HG03159 (cell line): ENCODE data around the gene SREBF1.

Experiments used
- ATAC-seq: cut with Tn5 transposase; IDR thresholded peaks from one replicate; pipeline ENCODE4 v1.9.1; 2021; ENCODE audit warnings: mild to moderate bottlenecking, moderate library complexity; ENCODE audit not compliant: unreplicated experiment

SREBF1 gene

DNA sequence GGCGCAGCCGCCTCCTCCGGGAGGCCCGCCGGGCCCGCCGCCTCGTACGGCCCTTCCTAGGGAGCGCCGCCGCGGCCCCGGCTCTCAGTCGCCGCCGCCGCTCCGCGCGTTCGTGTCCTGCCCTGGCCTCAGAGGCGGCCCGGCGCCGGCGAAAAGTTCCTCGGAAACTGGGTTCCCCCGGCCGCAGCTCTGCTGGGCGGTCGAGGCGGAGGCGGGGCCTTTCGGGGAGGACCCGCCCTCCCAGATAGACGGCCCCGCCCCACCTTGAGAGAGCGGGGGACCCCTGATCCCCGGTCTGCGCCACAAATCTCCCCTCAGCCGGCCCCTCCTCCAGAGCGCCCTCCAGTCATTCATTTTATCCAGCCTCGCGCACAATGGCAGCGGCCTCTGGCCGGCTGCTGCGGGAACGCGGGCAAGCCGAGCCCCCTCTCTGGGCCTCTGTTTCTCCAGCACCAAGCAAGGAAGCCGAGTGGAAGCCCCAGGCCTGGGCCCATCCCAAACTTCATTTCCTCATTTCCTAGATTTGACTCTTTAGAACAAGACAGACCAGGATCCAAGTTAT, at the start of gene SREBF1:
Gene SREBF1, minus strand, starts transcription at position 169 of the 562 bp plus-strand sequence. CDS start 169 bp downstream, outside the sequence.
- ATAC-seq, result peak; percentile 8

DNA sequence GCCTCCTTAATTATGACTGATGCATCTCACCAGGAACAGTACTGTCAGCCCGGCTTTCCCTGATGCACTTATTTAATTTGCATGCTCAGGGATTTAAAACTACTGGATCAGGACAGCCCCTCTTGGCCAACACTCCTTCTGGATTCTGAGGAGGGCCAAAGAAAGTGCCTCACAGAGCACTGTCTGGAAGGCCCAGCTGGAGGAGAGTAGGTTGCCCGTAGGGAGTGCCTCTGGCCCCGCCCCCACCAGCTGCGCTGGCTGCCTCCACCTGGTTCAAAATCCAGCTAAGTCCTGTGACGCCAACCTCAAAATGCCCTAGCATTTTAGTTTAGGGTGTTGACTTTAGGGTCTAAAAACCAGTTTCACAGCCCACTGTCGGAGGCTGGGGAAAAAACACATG, 49.4 kb upstream of the SREBF1 start:
- no peak for ATAC-seq

DNA sequence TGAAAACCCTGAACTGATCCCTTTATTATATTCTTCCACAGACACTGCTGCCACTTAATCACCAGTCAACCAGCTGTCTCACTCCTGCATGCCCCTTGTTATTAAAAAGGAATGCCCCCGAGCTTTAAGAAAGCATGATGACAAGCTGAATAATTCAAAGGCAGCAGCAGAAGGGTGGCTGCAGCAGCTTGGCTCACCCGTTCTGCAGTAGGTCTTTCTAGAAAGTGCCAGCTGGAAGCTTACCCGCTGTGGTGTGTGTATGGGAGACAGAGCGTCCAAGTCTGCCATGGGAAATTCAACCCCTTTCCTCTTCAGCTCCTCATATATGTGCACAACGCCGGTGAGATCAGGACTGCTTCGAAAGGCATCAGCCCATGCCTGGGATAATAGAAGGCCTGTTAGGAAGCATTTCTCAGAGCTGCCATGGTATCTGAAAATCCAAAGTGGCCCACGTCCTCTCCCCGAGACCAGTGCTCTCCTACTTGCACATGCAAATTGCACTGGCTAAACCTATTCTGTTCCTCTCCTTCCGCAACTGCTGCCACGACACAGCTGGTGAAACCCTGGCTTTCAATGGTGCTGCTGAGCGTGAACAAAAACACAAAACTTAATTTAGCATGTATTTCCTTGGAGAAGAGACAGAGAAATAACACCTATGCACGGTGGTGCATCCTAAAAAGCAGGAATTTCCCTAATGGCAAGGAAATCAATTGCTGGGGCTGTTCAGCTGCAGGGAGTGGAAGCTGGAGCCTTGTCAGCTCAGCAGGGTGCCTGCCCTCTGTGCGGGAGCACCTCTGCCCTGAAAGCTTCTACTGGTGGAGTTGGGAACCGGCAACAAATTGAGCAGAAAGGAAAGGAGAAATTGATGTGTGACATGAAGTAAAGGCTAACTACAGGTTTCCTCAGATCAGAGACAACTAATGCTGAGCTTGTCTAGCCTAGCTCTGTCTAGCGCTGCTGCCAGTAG, 47.9 kb upstream of the SREBF1 start:
- ATAC-seq, result no peak

DNA sequence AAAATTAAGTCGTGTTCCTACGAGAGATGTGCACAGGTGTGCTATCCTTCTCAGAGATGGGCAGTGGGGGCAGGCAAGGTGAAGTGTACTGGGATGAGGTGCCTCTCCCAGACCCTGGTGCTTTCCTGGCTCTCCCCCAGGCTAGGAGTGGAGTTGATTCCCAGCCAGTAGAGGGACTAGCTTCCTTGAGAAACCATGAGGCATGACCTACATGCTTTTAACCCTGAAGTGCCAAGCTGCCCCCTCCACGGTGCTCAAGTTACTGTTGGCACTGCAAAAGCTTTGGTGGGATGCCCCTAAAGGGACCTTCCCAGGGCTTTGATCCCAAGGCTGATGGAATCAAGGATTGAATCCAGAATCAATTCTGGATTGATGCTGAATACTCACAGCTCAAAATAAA, 47.0 kb upstream of the SREBF1 start:
- ATAC-seq, result no peak

DNA sequence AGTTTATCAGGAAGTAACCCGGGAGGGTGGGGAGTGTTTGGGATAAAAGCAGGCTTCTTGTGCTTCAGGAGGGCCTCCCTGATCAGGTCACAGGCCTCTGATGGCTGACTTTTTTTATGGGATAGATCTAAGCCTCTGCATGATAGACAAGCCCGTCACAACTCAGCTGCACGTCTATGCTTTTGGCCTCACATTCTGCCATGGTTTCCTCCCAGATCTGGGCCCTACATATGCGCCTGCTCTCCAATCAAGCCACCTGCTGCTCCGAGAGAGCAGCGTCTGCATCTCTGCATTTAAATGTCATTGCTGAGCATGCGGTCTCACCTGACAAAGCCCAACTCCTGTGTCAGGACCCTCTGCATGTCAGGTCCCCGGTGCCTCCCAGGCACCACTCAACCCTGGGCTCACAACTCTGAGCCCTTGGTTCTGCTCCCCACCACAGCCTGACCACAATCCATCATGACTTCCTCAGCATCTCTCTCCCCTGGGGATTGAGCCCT, 45.3 kb upstream of the SREBF1 start:
- ATAC-seq, result no peak

DNA sequence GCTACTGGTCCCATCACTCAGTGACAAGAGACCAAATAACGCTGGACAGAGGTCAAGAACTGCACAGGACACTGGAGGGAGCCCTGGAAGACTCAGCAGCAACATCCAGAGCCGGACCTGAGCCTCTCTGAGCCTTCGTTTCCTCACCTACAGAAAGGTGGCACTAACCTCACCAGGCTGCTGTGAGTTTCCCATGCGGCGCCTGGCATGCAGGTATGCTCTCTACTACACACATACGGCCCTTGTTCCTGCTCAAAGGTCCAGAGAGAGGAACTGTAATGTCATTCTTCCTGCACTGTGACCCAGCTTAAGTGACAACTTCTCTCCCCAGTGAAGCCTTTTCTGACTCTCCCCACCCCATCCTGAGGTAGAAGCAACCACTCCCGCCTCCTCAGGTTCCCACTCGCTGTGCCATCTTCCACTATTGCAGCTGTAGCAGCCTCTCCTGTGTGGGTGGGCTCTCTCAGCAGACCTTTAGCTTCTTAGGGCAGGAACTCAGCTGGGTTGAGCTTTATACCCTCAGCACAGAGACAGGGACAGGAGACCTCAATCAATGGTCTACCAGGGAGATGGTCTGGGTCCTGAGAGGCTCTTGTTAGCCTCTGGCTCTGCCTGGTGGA, 43.9 kb upstream of the SREBF1 start:
- ATAC-seq, result no peak

DNA sequence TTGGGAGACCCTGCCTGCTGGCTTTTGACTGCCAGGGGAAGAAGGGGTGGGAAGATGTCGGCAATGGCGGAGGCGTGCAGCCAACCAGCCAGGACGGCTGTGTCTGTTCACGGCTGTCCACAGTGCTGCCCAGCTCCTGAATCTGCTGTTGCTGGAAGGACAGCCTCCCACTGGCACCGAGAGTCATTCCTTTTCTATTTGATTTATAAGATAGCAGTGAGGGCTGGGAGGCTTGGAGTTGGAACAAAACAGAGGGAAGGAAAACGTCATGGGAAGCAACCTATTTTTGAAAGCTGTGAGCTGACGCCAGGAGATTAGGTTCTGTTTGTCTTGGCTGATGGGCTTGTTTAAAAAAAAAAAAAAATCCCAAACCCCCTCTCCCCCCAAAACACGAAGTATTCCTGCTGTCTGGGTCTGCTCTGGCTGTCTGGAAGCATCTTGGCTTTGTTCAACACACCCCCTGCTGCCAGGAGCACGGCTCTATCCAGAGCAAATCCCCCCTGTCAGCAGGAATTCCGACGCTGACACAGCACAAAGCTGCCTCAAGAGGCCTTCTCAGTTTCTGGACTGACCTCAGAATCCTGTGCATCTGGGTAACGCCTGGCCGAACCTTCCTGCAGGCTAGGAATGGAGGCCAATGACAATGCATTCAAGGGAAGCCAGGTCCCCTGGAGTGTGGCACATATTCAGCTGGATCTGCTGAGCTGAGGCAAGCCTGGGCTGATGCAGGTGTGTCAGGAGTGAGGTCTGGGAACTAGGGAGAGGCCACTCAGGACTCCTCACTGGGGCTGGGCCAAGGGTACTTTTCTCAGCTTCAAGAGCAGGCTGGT, 41.0 kb upstream of the SREBF1 start:
- no peak for ATAC-seq

DNA sequence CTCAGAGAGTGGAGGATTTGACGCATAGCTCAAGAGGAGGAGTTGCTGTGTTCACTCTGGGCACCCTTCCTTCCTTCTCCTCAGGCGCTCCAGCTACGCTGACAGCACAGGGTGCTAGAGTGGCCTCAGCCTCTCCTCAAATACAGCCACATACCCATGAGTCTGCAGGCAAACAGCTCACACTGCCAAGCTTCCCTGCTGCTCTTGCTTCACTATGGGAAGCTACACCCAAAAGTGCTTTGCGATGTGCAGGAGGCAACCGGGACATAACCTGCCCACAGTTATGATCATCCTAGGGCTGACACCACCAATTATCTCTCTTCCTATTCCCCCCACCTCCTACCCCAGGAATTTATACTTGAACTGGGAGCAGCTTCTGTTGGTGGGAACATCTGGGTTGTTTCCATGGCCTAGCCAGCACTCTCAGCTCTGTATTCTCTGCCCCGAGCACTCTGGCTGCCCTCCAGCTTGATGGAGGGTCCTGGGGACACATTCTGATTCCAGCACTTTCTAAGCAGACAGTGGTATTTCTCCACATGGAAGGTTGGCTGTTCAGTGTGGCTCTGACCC, 40.3 kb upstream of the SREBF1 start:
- no peak for ATAC-seq

DNA sequence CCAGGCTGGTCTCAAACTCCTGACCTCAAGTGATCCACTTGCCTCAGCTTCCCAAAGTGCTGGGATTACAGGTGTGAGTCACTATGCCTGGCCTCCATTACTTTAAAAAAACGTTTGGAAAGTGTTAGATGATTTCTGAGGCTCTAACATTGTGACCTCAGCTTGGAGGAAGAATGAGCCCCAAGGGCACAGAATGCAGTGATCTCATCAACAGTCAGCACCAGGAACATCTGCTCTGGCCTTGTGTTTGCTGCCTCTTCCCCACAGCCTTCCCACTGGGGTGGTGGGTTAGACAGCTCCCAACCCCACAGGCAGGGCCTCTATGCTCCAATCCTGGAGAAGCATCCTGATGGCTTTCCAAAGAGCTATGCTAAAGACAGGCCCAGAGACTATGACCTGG, 37.7 kb upstream of the SREBF1 start:
- no peak for ATAC-seq

DNA sequence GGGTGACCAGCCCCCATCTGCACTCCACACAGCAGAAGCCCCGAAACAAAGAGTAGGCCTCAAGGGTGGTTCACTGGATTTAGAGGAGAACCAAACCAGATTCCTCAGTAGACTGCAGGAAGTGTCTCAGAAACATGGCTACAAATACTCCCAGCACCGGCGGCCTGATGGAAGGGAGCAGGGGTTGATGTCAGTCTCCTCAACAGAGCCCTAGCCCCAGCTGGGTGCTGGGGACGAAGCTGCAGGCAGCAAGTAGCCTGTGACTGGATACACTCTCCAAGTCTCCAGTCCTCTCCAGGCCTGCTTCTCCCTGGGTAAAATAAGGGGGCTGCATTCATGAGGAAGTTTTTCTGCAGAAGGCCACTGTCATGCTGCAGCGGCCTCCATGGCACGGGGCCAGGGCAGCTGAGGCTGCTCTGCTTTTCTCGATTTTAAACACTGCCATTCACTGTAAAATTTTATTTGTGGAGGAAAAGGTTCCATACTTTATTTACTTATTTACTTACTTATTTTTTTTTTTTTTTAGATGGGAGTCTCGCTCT, 36.7 kb upstream of the SREBF1 start:
- ATAC-seq, result no peak

DNA sequence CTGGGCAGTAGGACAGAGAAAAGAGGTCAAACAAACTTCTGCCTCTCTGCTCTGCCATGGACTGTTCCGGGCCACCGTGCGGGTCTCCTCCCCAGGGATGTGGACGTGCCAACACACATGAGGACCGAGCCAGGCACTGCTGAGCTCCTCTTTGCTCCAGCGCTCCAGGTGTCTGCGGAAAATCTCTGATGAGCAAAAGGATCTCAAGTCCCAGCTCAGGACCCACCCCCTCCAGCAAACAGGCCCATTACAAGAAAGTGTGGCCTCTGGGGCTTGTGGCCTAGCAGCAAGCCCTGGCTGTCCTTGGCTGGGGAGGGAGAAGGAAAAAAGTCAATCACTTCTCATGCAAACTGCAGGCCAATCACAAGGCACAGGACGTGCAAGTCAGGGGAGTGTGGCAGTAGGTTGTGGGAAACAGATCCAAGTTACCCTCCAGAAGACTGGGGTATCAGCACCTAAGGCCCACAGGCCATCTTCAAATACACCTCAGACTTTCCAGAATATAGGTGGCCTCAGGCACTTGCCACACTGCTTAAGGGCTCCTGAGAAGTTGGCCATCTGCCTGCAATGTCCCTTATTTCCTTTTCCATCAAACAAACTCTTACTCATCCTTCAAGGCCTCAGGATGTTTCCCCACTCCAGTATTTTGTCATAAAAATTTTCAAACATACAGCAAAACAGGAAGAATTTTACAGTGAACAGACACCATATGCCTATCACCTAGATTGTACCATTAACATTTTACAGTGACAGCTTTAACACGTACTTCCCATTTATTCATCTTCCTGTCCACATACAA, 36.0 kb upstream of the SREBF1 start:
- no peak for ATAC-seq

DNA sequence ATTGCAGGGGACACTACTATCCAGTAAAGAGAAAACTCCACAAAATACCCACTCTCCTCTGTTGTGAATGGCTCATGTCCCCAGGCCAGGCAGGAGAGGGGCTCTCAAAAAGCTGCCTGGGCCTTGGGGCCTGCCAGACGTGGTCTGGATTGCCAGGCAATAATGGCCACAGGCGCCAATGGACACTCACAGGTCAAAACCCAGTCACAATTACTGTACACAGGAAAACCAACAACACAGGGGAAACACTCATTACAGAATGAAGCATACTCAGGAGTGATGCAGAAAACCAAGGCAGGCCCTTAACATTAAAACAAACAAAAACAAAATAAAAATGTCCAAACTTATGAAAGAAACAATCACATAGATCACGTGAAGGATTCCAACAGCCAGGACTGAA, 35.1 kb upstream of the SREBF1 start:
- no peak for ATAC-seq

DNA sequence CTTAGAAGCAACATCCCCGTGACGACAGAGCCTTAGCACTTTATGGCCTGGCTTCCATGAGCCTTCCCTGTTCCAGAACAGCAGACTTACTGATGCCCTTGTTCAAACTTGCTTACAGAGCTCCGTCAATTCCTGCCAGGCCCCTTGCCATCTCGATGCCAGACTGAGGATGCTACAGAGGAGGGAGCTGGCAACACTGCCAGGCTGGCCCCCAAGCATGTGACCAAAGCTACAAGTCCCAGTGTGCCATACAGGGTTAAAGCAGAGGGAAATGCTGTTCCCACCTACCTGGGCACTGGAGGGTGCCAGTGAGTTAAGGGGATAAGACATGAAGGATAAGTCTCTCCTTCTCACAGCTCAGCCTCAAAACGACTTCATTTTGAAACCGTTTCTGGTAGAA, 33.5 kb upstream of the SREBF1 start:
- no peak for ATAC-seq

DNA sequence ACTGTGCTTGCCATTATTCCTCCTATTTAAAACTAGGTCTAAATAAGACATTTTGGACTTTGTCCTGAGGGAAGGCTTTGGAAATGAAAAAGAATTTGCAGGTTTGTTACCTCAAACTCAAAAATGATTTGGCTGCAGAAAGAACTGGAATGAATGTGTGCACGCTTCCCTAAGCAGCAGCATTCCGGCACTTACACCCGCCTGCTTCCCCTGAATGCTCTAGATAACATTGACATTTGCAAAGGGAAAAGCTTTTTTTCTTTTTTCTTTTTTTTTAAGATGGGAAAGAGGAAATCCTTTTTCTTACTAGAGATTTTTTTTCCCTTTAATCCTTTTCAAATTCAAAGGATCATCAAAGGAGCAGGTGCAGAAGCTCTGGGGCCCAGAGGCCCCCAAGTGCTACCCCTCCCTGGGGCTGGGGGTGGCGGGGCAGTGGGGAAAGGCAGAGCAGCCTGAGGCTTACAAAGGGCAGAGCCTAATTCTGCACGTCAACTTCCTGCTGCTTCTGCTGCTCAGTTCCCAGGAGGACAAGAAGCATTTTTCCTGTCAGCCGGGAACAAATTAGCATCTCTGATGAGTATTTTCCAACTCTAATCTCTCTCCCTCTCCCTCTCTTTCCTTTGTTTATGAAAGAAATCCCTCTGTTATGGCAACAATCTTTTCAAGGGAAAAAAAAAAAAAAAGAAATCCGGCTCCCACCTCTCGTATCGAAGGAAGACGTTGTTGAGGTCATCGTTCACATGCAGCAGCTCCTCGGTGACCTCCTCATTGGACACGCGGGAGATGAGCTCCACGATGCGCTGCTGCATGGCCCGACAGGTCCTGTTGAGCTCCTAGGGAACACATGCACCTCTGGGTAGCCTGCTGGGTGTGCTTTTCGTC, 32.1 kb upstream of the SREBF1 start:
- ATAC-seq, result no peak

DNA sequence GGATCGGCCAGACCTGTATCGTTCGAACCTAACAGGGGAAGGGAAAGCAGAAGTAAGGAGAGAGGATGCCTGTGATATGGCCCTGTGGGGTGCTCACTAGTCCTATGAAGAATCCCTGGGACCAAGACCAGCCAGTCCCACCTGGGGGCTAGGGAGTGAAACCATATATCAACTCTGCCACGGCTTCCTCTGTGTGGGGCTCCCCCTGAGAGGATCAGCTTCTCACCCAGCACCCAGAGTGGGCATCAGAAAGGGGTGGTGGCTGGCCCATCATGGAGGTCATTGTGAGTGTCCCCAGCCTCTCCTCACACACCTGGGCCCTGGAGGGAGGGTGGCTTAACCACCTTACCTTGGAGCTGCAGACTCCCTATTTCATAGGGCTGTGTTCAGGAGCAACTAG, 30.1 kb upstream of the SREBF1 start:
- ATAC-seq, result no peak

DNA sequence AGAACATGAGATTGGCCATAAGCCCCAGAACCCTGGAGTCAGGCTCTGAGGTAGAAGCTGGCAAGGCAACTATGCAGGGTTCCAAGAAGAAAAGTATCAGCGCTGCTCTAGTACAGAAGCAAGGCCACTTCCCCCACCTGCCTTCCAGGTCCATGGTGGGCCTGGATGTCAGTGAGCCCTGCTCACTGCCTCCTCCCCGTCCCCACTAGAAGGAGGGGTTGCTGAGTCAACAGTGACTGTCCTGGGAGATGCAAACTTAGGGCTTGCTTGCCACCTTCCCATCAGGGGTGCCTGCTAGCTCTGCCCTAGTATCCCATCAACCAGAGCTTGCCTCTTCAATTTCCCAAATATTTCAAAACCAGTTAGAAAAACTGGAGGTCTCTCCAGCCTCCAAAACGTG, 29.6 kb upstream of the SREBF1 start:
- no peak for ATAC-seq

DNA sequence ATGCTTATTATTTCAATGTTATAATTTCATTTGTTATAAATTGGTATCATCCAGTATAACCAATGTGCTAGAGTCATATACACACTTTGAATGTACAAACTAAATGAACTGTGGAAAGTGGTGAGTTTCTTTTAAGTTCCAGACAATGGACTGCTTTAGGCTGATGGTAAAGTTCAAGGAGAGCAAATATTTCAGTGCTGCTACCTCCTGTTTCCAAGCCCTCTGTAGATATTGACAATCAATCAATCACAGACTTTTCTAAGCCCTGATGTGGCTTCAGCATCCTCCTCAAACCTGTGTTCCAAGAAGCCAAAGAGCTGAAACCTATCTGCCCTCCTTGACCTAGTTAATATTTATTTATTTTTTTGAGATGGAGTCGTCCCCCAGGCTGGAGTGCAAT, 28.2 kb upstream of the SREBF1 start:
- ATAC-seq, result no peak

DNA sequence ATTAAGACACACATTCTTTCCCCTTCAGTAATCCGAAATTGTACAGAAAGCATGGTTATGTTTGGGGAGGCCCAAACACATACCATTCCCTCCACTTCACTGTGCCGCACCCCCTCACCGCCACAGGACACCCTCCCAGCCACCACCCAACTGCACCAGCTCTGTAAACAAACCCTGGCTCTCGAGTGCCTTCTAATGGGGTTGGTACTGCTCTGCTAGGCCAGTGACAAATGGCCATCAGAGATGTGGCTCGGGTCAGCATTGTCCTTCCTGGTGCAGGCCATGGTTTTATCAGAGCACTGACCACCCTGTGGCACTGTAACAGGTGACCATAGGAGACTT, 24.0 kb upstream of the SREBF1 start:
- ATAC-seq, result no peak
